H1 (cell line): ENCODE data around the gene SIAH3. TPM values are rescaled to one million over a fixed set of nuclear protein-coding genes. Genes with fewer than 3 reads are reported as not detected.

ENCODE experiments used
- ATF2 ChIP-seq: IDR thresholded peaks from 2 replicates; pipeline ENCODE4 v1.6.1; 2012; ENCODE audit warnings: low read length, inconsistent platforms
- BACH1 ChIP-seq: IDR thresholded peaks from 2 replicates; pipeline ENCODE4 v1.6.1; 2012; ENCODE audit warnings: low read length, improper control_type of control experiment
- CBX5 ChIP-seq: fragments of 300-800, 300-1000 bp; sonication (generic); IDR thresholded peaks from 2 replicates; pipeline ENCODE4 v1.7.1; 2016; ENCODE audit warnings: antibody characterized with exemption, low read length, low read depth
- CBX8 ChIP-seq: fragments of 300-800, 300-1000 bp; sonication (generic); IDR thresholded peaks from 2 replicates; pipeline ENCODE4 v1.7.1; 2016; ENCODE audit warnings: low read depth, low read length, borderline replicate concordance
- CHD1 ChIP-seq: IDR thresholded peaks from 2 replicates; pipeline ENCODE4 v1.6.1; 2012; ENCODE audit warnings: low read depth, low read length, improper control_type of control experiment
- NRF1 ChIP-seq: IDR thresholded peaks from 2 replicates; pipeline ENCODE4 v1.6.1; 2011; ENCODE audit warnings: mild to moderate bottlenecking, low read depth, low read length, improper control_type of control experiment
- RNF2 ChIP-seq: fragments of 200-900, 300-1000 bp; sonication (generic); IDR thresholded peaks from 2 replicates; pipeline ENCODE4 v1.7.1; 2016; ENCODE audit warnings: borderline replicate concordance, low read depth, mild to moderate bottlenecking, antibody characterized with exemption, low read length; ENCODE audit not compliant: poor library complexity, severe bottlenecking; ENCODE audit errors: missing control alignments
- SP1 ChIP-seq: IDR thresholded peaks from 2 replicates; pipeline ENCODE4 v1.6.1; 2011; ENCODE audit warnings: low read depth, low read length
- SRF ChIP-seq: IDR thresholded peaks from 2 replicates; pipeline ENCODE4 v1.6.1; 2011; ENCODE audit warnings: mild to moderate bottlenecking, low read depth, low read length, moderate library complexity
- TAF1 ChIP-seq: IDR thresholded peaks from 2 replicates; pipeline ENCODE4 v1.6.1; 2011; ENCODE audit warnings: mild to moderate bottlenecking, low read depth, low read length
- polyA plus RNA-seq, 7 experiments: library from polyadenylated mRNA; depleted of rRNA in 3 of 7; stranded (reverse) in 5 of 7; unstranded in 2 of 7; fragments of >200 nt in 5 of 7; fragments of 200-250 nt in 2 of 7; gene quantifications; 1 replicate in 5 of 7; 2 replicates in 1 of 7; 4 replicates in 1 of 7; pipeline versions ENCODE4 v1.2.1 to v1.2.3, GENCODE V29; 2011 to 2013; ENCODE audit warnings: missing spikeins in 2 of 7, mixed read lengths in 2 of 7
- total RNA-seq: library from RNA; stranded (reverse); fragmentation: NEBNext Ultra II Directional; extraction: Animal tissue kit (Norgen Biotek cat#: 25700); gene quantifications from 2 replicates; pipeline ENCODE4 v1.2.1, GENCODE V29; 2021
- TF ChIP-seq, protein P1 (sequence below): fragments of 300-600 bp; sonication (generic); IDR thresholded peaks from 2 replicates; pipeline ENCODE4 v1.7.1; 2012; ENCODE audit warnings: low read length, moderate library complexity, mild to moderate bottlenecking, inconsistent platforms; ENCODE audit not compliant: insufficient replicate concordance

SIAH3 gene
- total and polyA plus RNA-seq, 2 of the 8 experiments (the other 6 are each of a cell fraction or from before 2014, with no cell fraction given): 0.15 to 0.17 TPM

DNA sequence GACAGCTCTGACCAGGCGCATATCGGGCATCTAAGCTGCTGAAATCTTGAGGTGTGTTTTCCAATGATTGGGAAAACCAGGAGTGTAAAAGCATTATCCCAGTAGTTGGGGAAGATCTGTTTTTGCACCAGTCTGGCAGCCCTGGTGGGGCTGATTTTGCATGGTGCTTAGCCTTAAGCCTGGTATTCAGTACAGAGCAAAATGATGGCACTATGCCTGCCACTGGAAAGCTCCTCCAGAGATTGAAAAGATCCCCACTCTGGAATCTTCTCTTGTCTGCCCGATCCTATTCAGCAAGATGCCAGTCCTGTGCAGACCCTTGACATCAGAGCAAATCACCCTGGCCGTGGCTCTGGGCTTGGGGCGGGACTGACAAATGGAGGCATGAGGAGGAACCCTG, 44.7 kb upstream of the SIAH3 start (continued):
- TF ChIP-seq, protein P1, sequence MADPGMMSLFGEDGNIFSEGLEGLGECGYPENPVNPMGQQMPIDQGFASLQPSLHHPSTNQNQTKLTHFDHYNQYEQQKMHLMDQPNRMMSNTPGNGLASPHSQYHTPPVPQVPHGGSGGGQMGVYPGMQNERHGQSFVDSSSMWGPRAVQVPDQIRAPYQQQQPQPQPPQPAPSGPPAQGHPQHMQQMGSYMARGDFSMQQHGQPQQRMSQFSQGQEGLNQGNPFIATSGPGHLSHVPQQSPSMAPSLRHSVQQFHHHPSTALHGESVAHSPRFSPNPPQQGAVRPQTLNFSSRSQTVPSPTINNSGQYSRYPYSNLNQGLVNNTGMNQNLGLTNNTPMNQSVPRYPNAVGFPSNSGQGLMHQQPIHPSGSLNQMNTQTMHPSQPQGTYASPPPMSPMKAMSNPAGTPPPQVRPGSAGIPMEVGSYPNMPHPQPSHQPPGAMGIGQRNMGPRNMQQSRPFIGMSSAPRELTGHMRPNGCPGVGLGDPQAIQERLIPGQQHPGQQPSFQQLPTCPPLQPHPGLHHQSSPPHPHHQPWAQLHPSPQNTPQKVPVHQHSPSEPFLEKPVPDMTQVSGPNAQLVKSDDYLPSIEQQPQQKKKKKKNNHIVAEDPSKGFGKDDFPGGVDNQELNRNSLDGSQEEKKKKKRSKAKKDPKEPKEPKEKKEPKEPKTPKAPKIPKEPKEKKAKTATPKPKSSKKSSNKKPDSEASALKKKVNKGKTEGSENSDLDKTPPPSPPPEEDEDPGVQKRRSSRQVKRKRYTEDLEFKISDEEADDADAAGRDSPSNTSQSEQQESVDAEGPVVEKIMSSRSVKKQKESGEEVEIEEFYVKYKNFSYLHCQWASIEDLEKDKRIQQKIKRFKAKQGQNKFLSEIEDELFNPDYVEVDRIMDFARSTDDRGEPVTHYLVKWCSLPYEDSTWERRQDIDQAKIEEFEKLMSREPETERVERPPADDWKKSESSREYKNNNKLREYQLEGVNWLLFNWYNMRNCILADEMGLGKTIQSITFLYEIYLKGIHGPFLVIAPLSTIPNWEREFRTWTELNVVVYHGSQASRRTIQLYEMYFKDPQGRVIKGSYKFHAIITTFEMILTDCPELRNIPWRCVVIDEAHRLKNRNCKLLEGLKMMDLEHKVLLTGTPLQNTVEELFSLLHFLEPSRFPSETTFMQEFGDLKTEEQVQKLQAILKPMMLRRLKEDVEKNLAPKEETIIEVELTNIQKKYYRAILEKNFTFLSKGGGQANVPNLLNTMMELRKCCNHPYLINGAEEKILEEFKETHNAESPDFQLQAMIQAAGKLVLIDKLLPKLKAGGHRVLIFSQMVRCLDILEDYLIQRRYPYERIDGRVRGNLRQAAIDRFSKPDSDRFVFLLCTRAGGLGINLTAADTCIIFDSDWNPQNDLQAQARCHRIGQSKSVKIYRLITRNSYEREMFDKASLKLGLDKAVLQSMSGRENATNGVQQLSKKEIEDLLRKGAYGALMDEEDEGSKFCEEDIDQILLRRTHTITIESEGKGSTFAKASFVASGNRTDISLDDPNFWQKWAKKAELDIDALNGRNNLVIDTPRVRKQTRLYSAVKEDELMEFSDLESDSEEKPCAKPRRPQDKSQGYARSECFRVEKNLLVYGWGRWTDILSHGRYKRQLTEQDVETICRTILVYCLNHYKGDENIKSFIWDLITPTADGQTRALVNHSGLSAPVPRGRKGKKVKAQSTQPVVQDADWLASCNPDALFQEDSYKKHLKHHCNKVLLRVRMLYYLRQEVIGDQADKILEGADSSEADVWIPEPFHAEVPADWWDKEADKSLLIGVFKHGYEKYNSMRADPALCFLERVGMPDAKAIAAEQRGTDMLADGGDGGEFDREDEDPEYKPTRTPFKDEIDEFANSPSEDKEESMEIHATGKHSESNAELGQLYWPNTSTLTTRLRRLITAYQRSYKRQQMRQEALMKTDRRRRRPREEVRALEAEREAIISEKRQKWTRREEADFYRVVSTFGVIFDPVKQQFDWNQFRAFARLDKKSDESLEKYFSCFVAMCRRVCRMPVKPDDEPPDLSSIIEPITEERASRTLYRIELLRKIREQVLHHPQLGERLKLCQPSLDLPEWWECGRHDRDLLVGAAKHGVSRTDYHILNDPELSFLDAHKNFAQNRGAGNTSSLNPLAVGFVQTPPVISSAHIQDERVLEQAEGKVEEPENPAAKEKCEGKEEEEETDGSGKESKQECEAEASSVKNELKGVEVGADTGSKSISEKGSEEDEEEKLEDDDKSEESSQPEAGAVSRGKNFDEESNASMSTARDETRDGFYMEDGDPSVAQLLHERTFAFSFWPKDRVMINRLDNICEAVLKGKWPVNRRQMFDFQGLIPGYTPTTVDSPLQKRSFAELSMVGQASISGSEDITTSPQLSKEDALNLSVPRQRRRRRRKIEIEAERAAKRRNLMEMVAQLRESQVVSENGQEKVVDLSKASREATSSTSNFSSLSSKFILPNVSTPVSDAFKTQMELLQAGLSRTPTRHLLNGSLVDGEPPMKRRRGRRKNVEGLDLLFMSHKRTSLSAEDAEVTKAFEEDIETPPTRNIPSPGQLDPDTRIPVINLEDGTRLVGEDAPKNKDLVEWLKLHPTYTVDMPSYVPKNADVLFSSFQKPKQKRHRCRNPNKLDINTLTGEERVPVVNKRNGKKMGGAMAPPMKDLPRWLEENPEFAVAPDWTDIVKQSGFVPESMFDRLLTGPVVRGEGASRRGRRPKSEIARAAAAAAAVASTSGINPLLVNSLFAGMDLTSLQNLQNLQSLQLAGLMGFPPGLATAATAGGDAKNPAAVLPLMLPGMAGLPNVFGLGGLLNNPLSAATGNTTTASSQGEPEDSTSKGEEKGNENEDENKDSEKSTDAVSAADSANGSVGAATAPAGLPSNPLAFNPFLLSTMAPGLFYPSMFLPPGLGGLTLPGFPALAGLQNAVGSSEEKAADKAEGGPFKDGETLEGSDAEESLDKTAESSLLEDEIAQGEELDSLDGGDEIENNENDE: no peak
- TF ChIP-seq SRF: no peak
- no peak for TF ChIP-seq TAF1
- no peak for TF ChIP-seq ATF2
- no peak for TF ChIP-seq RNF2
- TF ChIP-seq SP1: no peak
- no peak for TF ChIP-seq CBX5
- no peak for TF ChIP-seq NRF1
- TF ChIP-seq CBX8: no peak
- TF ChIP-seq BACH1: no peak
- no peak for TF ChIP-seq CHD1
